HG03066 (cell line): Measurements from ENCODE around the gene PTPRJ.
"Not testable (repeated sequence)": the region's sequence is repeated elsewhere in the genome, so short reads cannot be mapped to it uniquely, and the experiment has no call there.

Experiments
- ATAC-seq: cut with Tn5 transposase; IDR thresholded peaks from one replicate; pipeline ENCODE4 v1.9.1; 2021; ENCODE audit warnings: low read depth; ENCODE audit not compliant: unreplicated experiment

The PTPRJ gene

DNA sequence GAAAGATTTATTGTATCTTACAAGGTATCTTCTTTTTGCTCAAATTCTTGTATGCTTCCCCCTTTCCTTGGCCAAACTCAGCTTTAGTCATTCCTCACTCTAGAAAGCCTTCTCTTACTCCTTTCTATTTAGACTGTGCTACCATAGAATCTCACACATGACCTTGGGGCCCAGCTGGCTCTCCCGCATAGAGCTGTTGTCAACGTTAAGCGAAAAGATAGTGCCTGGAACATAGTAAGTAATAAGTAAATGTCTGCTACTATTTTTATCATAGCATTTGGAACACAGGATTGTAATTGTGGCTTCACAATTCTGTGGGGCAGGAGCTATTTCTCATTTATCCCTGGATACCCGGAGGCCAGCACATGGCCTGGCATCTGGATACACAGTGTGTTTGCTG, 197.3 kb downstream of the PTPRJ start:
- ATAC-seq = no peak

DNA sequence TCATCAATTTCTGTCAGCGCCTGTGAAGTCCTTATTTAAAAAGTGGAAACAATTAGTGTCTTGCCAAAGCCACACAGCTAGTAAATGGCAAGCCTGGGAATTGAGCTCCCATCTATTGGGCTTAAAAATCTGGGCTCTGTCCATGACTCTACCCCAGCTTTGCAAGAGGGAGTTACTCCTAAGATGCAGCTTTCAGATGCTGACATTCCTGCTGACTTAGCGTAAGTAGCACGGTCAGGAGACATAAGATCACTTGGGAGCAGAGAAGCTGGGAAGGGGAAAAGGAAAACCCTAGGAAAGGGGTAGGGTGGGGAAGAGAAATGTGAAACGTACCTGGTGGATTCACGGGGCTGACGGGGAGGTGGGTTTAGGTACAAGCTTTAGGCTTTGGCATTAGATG, 200.3 kb downstream of the PTPRJ start:
- no peak for ATAC-seq

DNA sequence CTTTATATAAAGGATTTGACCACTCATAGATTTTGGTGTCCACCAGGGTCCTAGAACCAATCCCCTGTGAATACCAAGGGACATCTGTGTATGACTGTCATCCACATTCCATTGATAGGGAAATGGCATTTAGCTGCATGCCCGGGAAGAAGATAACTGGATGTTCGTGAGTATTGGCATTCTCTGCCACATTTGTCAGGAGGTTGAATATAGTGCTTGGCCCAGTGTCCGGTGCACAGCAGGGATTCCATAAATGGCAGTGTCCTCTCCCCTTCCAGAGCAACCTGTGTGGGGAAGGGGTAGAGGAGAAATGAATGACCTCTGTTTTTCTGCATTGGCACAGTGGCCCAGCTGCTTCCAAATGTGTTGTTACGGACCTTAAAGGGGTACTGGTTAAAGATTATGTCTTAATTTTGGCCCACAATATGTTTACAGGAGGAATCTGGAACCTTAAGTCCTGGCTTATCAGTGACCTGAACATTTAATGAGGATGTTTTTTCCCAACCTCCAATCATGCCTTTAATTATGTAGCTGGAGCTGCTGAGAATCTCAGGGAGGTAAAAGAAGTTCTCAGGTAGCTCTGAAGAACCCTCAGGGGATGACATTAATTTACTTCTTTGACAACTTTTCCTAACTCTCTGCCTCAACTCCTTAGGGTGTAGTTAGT, 202.6 kb downstream of the PTPRJ start:
- ATAC-seq = no peak

DNA sequence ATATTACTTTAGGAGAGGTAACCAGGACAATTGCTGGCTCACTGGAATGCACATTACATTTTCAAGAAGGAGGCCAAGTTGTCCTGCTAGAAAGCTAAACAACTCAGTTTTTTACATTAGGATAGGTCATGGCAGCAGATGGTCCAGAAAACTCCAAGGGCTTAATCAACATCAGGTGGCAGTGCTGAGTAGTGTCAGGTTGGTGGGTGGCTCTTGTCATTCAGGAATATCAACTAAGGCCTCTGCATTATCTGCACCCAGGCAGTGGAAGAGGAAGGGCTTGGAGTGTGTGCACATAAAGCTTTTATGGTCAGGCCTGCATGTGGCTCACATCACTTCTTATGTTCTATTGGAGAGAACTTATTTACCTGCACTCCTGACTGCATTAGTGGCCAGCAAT, 204.1 kb downstream of the PTPRJ start:
- no peak for ATAC-seq

DNA sequence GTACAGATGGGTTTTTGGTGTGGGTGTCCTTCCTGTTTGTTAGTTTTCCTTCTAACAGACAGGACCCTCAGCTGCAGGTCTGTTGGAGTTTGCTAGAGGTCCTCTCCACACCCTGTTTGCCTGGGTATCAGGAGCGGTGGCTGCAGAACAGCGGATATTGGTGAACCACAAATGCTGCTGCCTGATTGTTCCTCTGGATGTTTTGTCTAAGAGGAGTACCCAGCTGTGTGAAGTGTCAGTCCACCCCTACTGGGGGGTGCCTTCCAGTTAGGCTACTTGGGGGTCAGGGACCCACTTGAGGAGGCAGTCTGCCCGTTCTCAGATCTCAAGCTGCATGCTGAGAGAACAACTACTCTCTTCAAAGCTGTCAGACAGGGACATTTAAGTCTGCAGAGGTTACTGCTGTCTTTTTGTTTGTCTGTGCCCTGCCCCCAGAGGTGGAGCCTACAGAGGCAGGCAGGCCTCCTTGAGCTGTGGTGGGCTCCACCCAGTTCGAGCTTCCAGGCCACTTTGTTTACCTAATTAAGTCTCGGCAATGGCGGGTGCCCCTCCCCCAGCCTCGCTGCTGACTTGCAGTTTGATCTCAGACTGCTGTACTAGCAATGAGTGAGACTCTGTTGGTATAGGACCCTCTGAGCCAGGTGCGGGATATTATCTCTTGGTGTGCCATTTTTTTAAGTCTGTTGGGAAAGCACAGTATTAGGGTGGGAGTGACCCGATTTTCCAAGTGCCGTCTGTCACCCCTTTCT, 210.7 kb downstream of the PTPRJ start:
- not testable (repeated sequence) for ATAC-seq

DNA sequence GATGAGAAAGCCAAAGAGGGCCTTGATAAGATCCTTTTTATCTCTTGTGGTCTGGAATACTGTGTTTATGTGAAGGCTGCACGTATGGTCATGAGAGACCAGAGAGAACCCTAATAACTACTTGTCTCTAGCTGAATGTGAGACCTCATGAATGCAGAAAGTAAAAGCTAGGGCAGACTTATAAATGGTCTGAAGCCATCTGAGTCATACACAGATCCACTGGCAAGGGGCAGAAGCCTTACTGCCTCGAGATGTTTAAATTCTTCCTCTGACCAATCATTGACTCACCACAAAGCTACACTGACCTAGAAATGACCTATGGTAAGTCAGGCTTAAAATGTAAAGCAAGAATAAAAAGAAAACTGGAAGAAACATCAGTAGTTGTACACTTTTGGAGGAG, 213.5 kb downstream of the PTPRJ start:
- ATAC-seq = no peak

DNA sequence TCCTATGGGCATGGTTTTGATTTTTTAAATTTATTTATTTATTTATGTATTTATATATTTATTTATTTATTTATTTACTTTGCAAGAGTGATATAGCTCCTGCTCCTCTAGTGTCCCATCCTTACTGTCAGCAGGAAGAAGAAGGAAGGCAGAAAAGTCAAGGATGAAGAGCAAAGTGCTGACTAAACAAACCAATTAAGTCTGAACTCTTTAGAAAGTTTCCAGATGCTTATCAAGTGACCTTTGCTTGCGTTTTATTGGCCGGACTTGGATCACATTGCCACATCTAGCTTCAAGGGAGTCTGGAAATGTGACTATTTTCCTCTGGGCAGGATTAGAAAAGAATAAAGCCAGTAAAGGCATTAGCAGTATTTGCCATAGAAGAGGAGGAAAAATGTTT, 227.5 kb downstream of the PTPRJ start:
- ATAC-seq = no peak

DNA sequence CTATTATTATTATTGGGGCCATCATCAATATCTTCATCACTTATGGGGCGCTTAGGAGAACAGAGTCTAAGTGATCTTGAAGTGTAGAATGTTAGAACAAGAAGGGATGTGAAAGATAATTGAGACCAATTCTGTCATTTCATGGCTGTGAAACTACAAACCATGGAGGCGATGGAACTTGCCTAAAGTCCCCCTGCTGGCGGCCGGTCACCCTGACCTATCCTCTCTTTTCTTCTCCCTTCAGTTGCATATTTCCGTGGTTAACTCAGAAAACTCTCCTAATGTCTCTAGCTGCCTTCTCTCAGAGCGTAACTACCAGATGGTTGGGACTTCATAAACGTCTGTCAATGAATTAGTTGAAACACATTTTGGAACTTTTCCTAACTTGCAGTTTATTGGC, 229.7 kb downstream of the PTPRJ start:
- ATAC-seq = no peak

DNA sequence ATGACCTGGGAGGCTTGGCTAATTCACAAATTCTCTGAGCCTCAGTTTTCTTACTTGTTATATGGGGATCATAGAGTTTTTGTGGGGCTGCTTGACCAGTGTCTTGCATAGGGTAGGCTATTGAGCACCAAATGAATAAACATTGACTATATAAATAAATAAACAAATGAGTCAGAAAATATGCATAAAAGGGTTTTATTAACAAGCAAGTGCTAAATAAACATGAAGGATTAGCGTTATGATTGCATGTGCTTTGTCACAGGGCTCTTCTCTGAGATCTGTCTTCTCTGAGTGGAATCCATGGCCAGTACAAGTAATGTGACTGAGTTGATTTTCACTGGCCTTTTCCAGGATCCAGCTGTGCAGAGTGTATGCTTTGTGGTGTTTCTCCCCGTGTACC, 236.2 kb downstream of the PTPRJ start, which contains the start of gene OR4B1:
TSS of gene OR4B1 (plus strand) at position 301 of the 400 bp plus-strand sequence. CDS start at position 301, 0 bp downstream.
- ATAC-seq = no peak
